MCF 10A (cell line): Measurements from ENCODE around the gene MAP3K13. TPM values are rescaled to one million over a fixed set of nuclear protein-coding genes. Genes with fewer than 3 reads are reported as not detected.

Source experiments
- BruUV-seq: library from RNA; stranded (reverse); fragments of 400-500 nt; replicated peaks from 2 replicates; lab custom pipeline; 2021; lab: Mats Ljungman, UMichigan
- CTCF ChIA-PET: fragments of 300-600 bp; sonication (Branson Sonifier 250); formaldehyde crosslinking; extraction: SDS; loops from one replicate; lab custom pipeline; 2021; ENCODE audit warnings: antibody characterized with exemption, inconsistent platforms; lab: Yijun Ruan, JAX
- POLR2A ChIA-PET: fragments of 300-600, 350-650 bp; sonication (Branson Sonifier 250); formaldehyde crosslinking; extraction: SDS; loops from one replicate; lab custom pipeline; 2020; ENCODE audit warnings: antibody characterized with exemption, inconsistent platforms; lab: Yijun Ruan, JAX
- DNase-seq: peaks from one replicate; pipeline ENCODE4 v3.0.0-alpha.2; 2018; ENCODE audit not compliant: unreplicated experiment
- H3K27ac Mint-ChIP-seq: one replicate; pipeline ENCODE4 v1.8.0; 2022; ENCODE audit warnings: mild to moderate bottlenecking, low read depth, mixed read lengths; ENCODE audit not compliant: unreplicated experiment
- H3K27me3 Mint-ChIP-seq: one replicate; pipeline ENCODE4 v1.8.0; 2022; ENCODE audit warnings: mixed read lengths; ENCODE audit not compliant: insufficient read depth, unreplicated experiment
- H3K36me3 Mint-ChIP-seq: one replicate; pipeline ENCODE4 v1.8.0; 2022; ENCODE audit warnings: mild to moderate bottlenecking, moderate library complexity, mixed read lengths; ENCODE audit not compliant: insufficient read depth, unreplicated experiment
- H3K4me1 Mint-ChIP-seq: one replicate; pipeline ENCODE4 v1.8.0; 2022; ENCODE audit warnings: mixed read lengths; ENCODE audit not compliant: insufficient read depth, unreplicated experiment
- H3K4me3 Mint-ChIP-seq: one replicate; pipeline ENCODE4 v1.8.0; 2022; ENCODE audit warnings: mild to moderate bottlenecking, moderate library complexity, mixed read lengths; ENCODE audit not compliant: unreplicated experiment
- H3K9me3 Mint-ChIP-seq: one replicate; pipeline ENCODE4 v1.8.0; 2022; ENCODE audit warnings: mixed read lengths; ENCODE audit not compliant: unreplicated experiment
- intact Hi-C: fragments of 100-400 bp; cut with micrococcal nuclease; formaldehyde crosslinking; loops from 2 replicates; pipeline ENCODE4 v1.14.1; 2022
- total RNA-seq: library from RNA; stranded (reverse); gene quantifications from 2 replicates; pipeline ENCODE4 v1.2.3, GENCODE V29; 2022
- TF ChIP-seq, protein P1 (sequence below): fragments of 200-600 bp; IDR thresholded peaks from one replicate; pipeline ENCODE4 v1.8.0; 2022; ENCODE audit warnings: antibody characterized with exemption, mild to moderate bottlenecking; ENCODE audit not compliant: unreplicated experiment

MAP3K13 gene
- total RNA-seq, 1 experiment from 2014 or later = 15.8 TPM

- no TSS peak for BruUV-seq
- intact Hi-C loops = no loop called here
- TF ChIP-seq, protein P1, sequence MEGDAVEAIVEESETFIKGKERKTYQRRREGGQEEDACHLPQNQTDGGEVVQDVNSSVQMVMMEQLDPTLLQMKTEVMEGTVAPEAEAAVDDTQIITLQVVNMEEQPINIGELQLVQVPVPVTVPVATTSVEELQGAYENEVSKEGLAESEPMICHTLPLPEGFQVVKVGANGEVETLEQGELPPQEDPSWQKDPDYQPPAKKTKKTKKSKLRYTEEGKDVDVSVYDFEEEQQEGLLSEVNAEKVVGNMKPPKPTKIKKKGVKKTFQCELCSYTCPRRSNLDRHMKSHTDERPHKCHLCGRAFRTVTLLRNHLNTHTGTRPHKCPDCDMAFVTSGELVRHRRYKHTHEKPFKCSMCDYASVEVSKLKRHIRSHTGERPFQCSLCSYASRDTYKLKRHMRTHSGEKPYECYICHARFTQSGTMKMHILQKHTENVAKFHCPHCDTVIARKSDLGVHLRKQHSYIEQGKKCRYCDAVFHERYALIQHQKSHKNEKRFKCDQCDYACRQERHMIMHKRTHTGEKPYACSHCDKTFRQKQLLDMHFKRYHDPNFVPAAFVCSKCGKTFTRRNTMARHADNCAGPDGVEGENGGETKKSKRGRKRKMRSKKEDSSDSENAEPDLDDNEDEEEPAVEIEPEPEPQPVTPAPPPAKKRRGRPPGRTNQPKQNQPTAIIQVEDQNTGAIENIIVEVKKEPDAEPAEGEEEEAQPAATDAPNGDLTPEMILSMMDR = no peak
- Mint-ChIP-seq H3K4me1 (no peaks in the 10 kb centered on the region), H3K4me3 (no peak overlapping the region), H3K9me3 (no peaks in the 10 kb centered on the region), H3K36me3 (peaks cover 24% of the 10 kb centered on the region), H3K27ac (no peak overlapping the region), H3K27me3 (no peaks in the 10 kb centered on the region)
- ChIA-PET POLR2A (no interaction called here), CTCF (interaction anchor here (0.5 to 1.1 kb wide), 2 partner anchors 49 to 79 kb away, joined by 3 to 5 read pairs; no protein-coding TSS in a partner anchor)
- no peak for DNase-seq
Observed at GRCh38 chr3:185479373-185479945, 116.5 kb downstream of the MAP3K13 start.

- POLR2A ChIA-PET = interaction anchor here (1.5 kb wide), 1 partner anchor 102 kb away, joined by 3 read pairs; the partner anchor contains the start of gene SENP2
- CTCF ChIA-PET = interaction anchor here (0.9 to 1.2 kb wide), 3 partner anchors 24 to 76 kb away, joined by 3 to 5 read pairs (median 3); no protein-coding TSS in a partner anchor
- no peaks in the 10 kb centered on the region for H3K4me1 Mint-ChIP-seq
Observed at GRCh38 chr3:185484296-185484695, 121.4 kb downstream of the MAP3K13 start.

GRCh38 chr3:185486394-185486793 lies 123.5 kb downstream of the MAP3K13 start:
- CTCF ChIA-PET = interaction anchor here (0.7 kb wide), 1 partner anchor 84 kb away, joined by 3 read pairs; no protein-coding TSS in a partner anchor
- H3K9me3 Mint-ChIP-seq = no peaks in the 10 kb centered on the region
- H3K4me3 Mint-ChIP-seq = no peak overlapping the region
- POLR2A ChIA-PET = no interaction called here
- intact Hi-C loops = no loop called here
- H3K4me1 Mint-ChIP-seq = peaks cover 5% of the 10 kb centered on the region
- no peak for DNase-seq
- BruUV-seq = no TSS peak
- H3K27me3 Mint-ChIP-seq = no peaks in the 10 kb centered on the region
- no peak overlapping the region for H3K27ac Mint-ChIP-seq
- peaks cover 27% of the 10 kb centered on the region for H3K36me3 Mint-ChIP-seq
- TF ChIP-seq, protein P1 = no peak

More at GRCh38 chr3:185484296-185484695, 121.4 kb downstream of the MAP3K13 start:
- TF ChIP-seq, protein P1 = no peak
- BruUV-seq = no TSS peak
- Mint-ChIP-seq H3K9me3 (no peaks in the 10 kb centered on the region), H3K27me3 (no peaks in the 10 kb centered on the region), H3K27ac (no peak overlapping the region), H3K4me3 (no peak overlapping the region), H3K36me3 (peaks cover 10% of the 10 kb centered on the region)
- intact Hi-C loops = no loop called here
- no peak for DNase-seq

DNA sequence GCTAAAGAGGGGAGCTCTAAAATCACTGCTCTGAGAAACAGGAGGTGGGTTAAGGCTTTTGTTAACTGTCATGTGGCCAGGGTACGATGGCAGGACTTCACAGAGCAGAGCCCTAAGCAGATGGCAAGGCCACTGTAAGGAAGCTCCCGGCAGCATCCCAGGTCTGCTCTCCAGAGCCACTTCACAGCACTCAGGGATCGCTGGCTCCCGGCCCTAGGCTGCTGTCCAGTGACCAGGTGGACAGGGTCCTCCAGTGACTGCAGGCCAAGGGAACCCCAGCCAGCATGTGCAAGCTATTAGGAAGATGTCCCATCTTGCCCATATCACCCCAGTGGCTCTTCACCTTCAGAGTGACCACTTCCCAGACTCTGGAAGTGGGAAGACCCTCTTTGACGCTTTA lies 125.5 kb downstream of the MAP3K13 start:
- no peak overlapping the region for H3K27ac Mint-ChIP-seq
- no peak overlapping the region for H3K4me3 Mint-ChIP-seq
- intact Hi-C loops = no loop called here
- no TSS peak for BruUV-seq
- H3K9me3 Mint-ChIP-seq = no peaks in the 10 kb centered on the region
- ChIA-PET POLR2A (interaction anchor here (0.7 kb wide), 2 partner anchors 12 to 625 kb away, joined by 3 read pairs; no protein-coding TSS in a partner anchor), CTCF (interaction anchor here (0.6 to 2.5 kb wide), 3 partner anchors 11 to 67 kb away, joined by 3 to 10 read pairs (median 5); partner anchors contain the start of gene TMEM41A)
- H3K36me3 Mint-ChIP-seq = peaks cover 39% of the 10 kb centered on the region
- no peak for DNase-seq
- H3K4me1 Mint-ChIP-seq = peaks cover 5% of the 10 kb centered on the region
- TF ChIP-seq, protein P1 = no peak
- H3K27me3 Mint-ChIP-seq = no peaks in the 10 kb centered on the region
